ENCODE data around the gene SIGLEC15. TPM values are rescaled to one million over a fixed set of nuclear protein-coding genes. Genes with fewer than 3 reads are reported as not detected.
A peak's percentile ranks its signal among the peaks of the same experiment; 100 is the strongest.

Gene SIGLEC15
- total RNA-seq, 1 experiment from 2014 or later, result not detected

- Histone ChIP-seq H2AFZ (ENCODE audit: low read depth, low read length, poor library complexity, severe bottlenecking) (peak overlapping the region; percentile 37), H3K27me3 (ENCODE audit: insufficient read depth, low read length) (no peaks in the 10 kb centered on the region), H3K4me2 (ENCODE audit: low read length) (peak overlapping the region; percentile 51), H3K4me1 (ENCODE audit: control insufficient read depth in 1 of 2, insufficient read depth in 2 of 2, low read length in 2 of 2) (peaks cover 8 to 16% of the 10 kb centered on the region in 2 experiments), H3K9ac (ENCODE audit: low read length) (no peak overlapping the region), H3K79me2 (ENCODE audit: insufficient read depth, low read length) (no peaks in the 10 kb centered on the region), H3K9me3 (ENCODE audit: control insufficient read depth in 1 of 2, insufficient read depth in 1 of 2, low read depth in 1 of 2, low read length in 2 of 2) (no peaks in the 10 kb centered on the region), H3K4me3 (replicated peaks in 1 of 2; ENCODE audit: low read depth in 1 of 2, low read length in 2 of 2) (no peak overlapping the region), H3K27ac (ENCODE audit: low read depth, low read length) (no peak overlapping the region), H3K9me2 (ENCODE audit: insufficient read depth) (no peaks in the 10 kb centered on the region), H3K36me3 (ENCODE audit: control insufficient read depth in 1 of 2, insufficient read depth in 2 of 2, low read length in 2 of 2) (no peaks in the 10 kb centered on the region), H4K20me1 (ENCODE audit: insufficient read depth) (no peaks in the 10 kb centered on the region)
- no peak for TF ChIP-seq RAD21 (IDR thresholded peaks at IDR 0.05; ENCODE audit: low read depth)
- TF ChIP-seq SRF (IDR thresholded peaks at IDR 0.05; ENCODE audit: low read depth), result no peak
- TF ChIP-seq CBX3 (IDR thresholded peaks at IDR 0.05; ENCODE audit: low read depth), result no peak
- TF ChIP-seq POLR2AphosphoS5 (IDR thresholded peaks at IDR 0.05; ENCODE audit: low read depth, low read length), result no peak
- no peak for TF ChIP-seq ZNF274 (IDR thresholded peaks at IDR 0.05; ENCODE audit: low read depth, low read length)
- no peak for TF ChIP-seq MAX (IDR thresholded peaks at IDR 0.05)
- TF ChIP-seq FOSL1 (IDR thresholded peaks at IDR 0.05; ENCODE audit: low read depth), result no peak
- no peak for TF ChIP-seq SP1 (IDR thresholded peaks at IDR 0.05; ENCODE audit: low read depth)
- ATAC-seq (peak; percentile 67), DNase-seq (ENCODE audit: low read depth, low spot score) (no peak)
- RAD21 ChIA-PET (ENCODE audit: low non-redundant PET in 1 of 2, low total read pairs in 2 of 2, uncharacterized antibody in 2 of 2, unreplicated experiment in 2 of 2), result no interaction called here
- POLR2A ChIA-PET, result interaction anchor here (1.0 kb wide), 1 partner anchor 18 kb away, joined by 3 read pairs; no protein-coding TSS in a partner anchor
- CTCF ChIA-PET, result no interaction called here
- intact Hi-C loops (cut with micrococcal nuclease), result no loop called here
- no TSS peak for BruUV-seq (replicated peaks)
These were observed 32.8 kb upstream of the SIGLEC15 start for GRCh38 chr18:45792506-45793263.

GRCh38 chr18:45793264-45793965, 32.1 kb upstream of the SIGLEC15 start:
- intact Hi-C loops (cut with micrococcal nuclease), result no loop called here
- CTCF ChIA-PET, result no interaction called here
- peak; percentile 91 for ATAC-seq
- H3K79me2 ChIP-seq (ENCODE audit: insufficient read depth, low read length), result no peaks in the 10 kb centered on the region
- no peak overlapping the region for H3K4me3 ChIP-seq (replicated peaks in 1 of 2; ENCODE audit: low read depth in 1 of 2, low read length in 2 of 2)
- H3K27ac ChIP-seq (ENCODE audit: low read depth, low read length), result peak overlapping the region; percentile 35; the same call in 1 of the 2 replicates
- H3K9me3 ChIP-seq (ENCODE audit: control insufficient read depth in 1 of 2, insufficient read depth in 1 of 2, low read depth in 1 of 2, low read length in 2 of 2), result no peaks in the 10 kb centered on the region
- DNase-seq (ENCODE audit: low read depth, low spot score), result peak; percentile 75
- H3K4me1 ChIP-seq (ENCODE audit: control insufficient read depth in 1 of 2, insufficient read depth in 2 of 2, low read length in 2 of 2), result peaks cover 8 to 16% of the 10 kb centered on the region in 2 experiments
- RAD21 ChIA-PET (ENCODE audit: low non-redundant PET in 1 of 2, low total read pairs in 2 of 2, uncharacterized antibody in 2 of 2, unreplicated experiment in 2 of 2), result no interaction called here
- H3K27me3 ChIP-seq (ENCODE audit: insufficient read depth, low read length), result no peaks in the 10 kb centered on the region
- no peaks in the 10 kb centered on the region for H4K20me1 ChIP-seq (ENCODE audit: insufficient read depth)
- H2AFZ ChIP-seq (ENCODE audit: low read depth, low read length, poor library complexity, severe bottlenecking), result peak overlapping the region; percentile 37
- peak overlapping the region; percentile 51 for H3K4me2 ChIP-seq (ENCODE audit: low read length)
- POLR2A ChIA-PET, result interaction anchor here (1.0 kb wide), 1 partner anchor 18 kb away, joined by 3 read pairs; no protein-coding TSS in a partner anchor
- H3K9me2 ChIP-seq (ENCODE audit: insufficient read depth), result no peaks in the 10 kb centered on the region
- H3K36me3 ChIP-seq (ENCODE audit: control insufficient read depth in 1 of 2, insufficient read depth in 2 of 2, low read length in 2 of 2), result no peaks in the 10 kb centered on the region
- H3K9ac ChIP-seq (ENCODE audit: low read length), result peak overlapping the region; percentile 7; the same call in 1 of the 2 replicates
- BruUV-seq (replicated peaks), result no TSS peak
- peak; percentile 4 for TF ChIP-seq YY1 (IDR thresholded peaks at IDR 0.05; ENCODE audit: extremely low read depth, insufficient replicate concordance, low read depth, low read length)
- no peak for TF ChIP-seq ZNF274 (IDR thresholded peaks at IDR 0.05; ENCODE audit: low read depth, low read length)
- TF ChIP-seq FOSL1 (IDR thresholded peaks at IDR 0.05; ENCODE audit: low read depth), result peak; percentile 90
- TF ChIP-seq EZH2 (IDR thresholded peaks at IDR 0.05), result no peak
- TF ChIP-seq JUND (IDR thresholded peaks at IDR 0.05), result peak; percentile 90
- TF ChIP-seq RAD21 (IDR thresholded peaks at IDR 0.05; ENCODE audit: low read depth), result peak; percentile 20; the same call in 1 of the 2 replicates
- TF ChIP-seq CEBPB (IDR thresholded peaks at IDR 0.05; ENCODE audit: low read depth), result peak; percentile 99
- TF ChIP-seq EGR1 (IDR thresholded peaks at IDR 0.05; ENCODE audit: low read depth), result no peak
- TF ChIP-seq CBX3 (IDR thresholded peaks at IDR 0.05; ENCODE audit: low read depth), result peak; percentile 49; the same call in 1 of the 2 replicates
- no peak for TF ChIP-seq REST (IDR thresholded peaks at IDR 0.05; ENCODE audit: low read depth)
- TF ChIP-seq TCF7L2 (IDR thresholded peaks at IDR 0.05; ENCODE audit: borderline replicate concordance, extremely low read depth, insufficient read depth, insufficient read length), result no peak
